DND-41 (cell line): ENCODE data around the gene EXOC3.

ENCODE experiments used
- ATAC-seq: fragments of 200-7000 bp; cut with Tn5 transposase; 3 replicates; pipeline ENCODE4 v1.9.1; 2021; ENCODE audit warnings: low read depth; ENCODE audit not compliant: insufficient read depth
- DNase-seq: peaks from one replicate; pipeline ENCODE4 v3.0.0-alpha.2; 2020
- H2AFZ ChIP-seq: 2 replicates; pipeline ENCODE4 v1.6.0; 2012; ENCODE audit warnings: low read depth, low read length
- H3K27ac ChIP-seq: 2 replicates; pipeline ENCODE4 v1.5.1; 2012; ENCODE audit warnings: low read length, inconsistent platforms
- H3K27me3 ChIP-seq: fragments of 200-600 bp; sonication (generic); 2 replicates; pipeline ENCODE4 v1.6.0; 2012; ENCODE audit warnings: low read length, mild to moderate bottlenecking, inconsistent platforms; ENCODE audit not compliant: insufficient read depth, poor library complexity
- H3K36me3 ChIP-seq: 2 replicates; pipeline ENCODE4 v1.5.1; 2012; ENCODE audit warnings: low read length, inconsistent platforms; ENCODE audit not compliant: insufficient read depth
- H3K4me1 ChIP-seq: 2 replicates; pipeline ENCODE4 v1.5.1; 2012; ENCODE audit warnings: mild to moderate bottlenecking, low read length; ENCODE audit not compliant: insufficient read depth
- H3K4me2 ChIP-seq: 2 replicates; pipeline ENCODE4 v1.6.0; 2012; ENCODE audit warnings: mild to moderate bottlenecking, moderate library complexity, low read length, inconsistent platforms; ENCODE audit not compliant: insufficient read depth
- H3K4me3 ChIP-seq, 2 experiments: fragments of 200-600 bp in 1 of 2; shearing (Covaris generic) in 1 of 2; 2 replicates each; pipeline ENCODE4 v1.5.1; 2012 to 2016; ENCODE audit warnings: inconsistent platforms in 2 of 2, low read length in 2 of 2, mild to moderate bottlenecking in 2 of 2, low read depth in 1 of 2, moderate library complexity in 1 of 2
- H3K79me2 ChIP-seq: 2 replicates; pipeline ENCODE4 v1.6.0; 2012; ENCODE audit warnings: low read length, inconsistent platforms; ENCODE audit not compliant: insufficient read depth
- H3K9ac ChIP-seq: 2 replicates; pipeline ENCODE4 v1.6.0; 2012; ENCODE audit warnings: low read depth, mild to moderate bottlenecking, inconsistent platforms, low read length, moderate library complexity
- H3K9me3 ChIP-seq: 2 replicates; pipeline ENCODE4 v1.5.1; 2012; ENCODE audit warnings: low read length, moderate library complexity, mild to moderate bottlenecking, inconsistent platforms; ENCODE audit not compliant: insufficient read depth, severe bottlenecking
- H4K20me1 ChIP-seq: 2 replicates; pipeline ENCODE4 v1.6.0; 2012; ENCODE audit warnings: low read length; ENCODE audit not compliant: insufficient read depth
- EZH2 ChIP-seq: IDR thresholded peaks from 3 replicates; pipeline ENCODE4 v1.6.1; 2012; ENCODE audit warnings: borderline replicate concordance, low read depth, mild to moderate bottlenecking, moderate library complexity, low read length, inconsistent platforms; ENCODE audit not compliant: severe bottlenecking
- TF ChIP-seq, protein P1 (sequence below): IDR thresholded peaks from 2 replicates; pipeline ENCODE4 v1.5.1; 2012; ENCODE audit warnings: borderline replicate concordance, low read length, moderate library complexity, mild to moderate bottlenecking; ENCODE audit not compliant: poor library complexity, severe bottlenecking; ENCODE audit errors: extremely low read depth

Gene EXOC3

DNA sequence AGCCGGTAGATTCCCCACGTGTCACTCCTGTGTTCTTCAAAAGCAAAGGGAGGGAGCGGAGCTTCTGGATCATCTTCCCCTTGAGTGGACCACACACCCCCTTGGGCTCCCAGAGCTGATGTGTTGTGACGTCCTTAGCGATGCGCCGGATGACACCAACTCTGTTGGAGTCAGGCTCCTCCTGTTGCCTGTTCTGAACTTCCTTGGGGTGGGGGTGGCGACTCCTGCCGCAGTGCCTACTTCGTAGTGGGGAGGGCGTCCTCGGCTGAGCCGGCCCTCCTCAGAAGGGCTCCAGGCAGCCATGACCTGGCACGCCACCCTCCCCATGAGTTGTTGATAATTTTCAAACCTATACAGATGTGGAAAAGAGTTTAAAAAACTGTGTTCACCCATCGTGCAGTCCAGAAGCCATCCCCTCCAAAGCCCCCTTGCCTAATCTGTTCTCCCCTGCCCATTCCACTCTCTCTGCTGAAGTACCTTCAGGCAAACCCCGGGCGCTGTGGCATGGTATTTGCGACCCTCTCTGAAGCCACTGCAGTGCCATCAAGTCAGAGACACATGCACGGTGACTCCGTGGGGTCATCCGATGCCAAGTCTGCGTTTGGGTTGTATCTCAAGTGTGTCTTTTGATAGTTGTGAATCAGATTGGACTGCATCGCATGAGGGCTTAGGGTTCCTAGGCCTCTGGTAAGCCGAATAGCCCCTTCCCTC lies 16.7 kb downstream of the EXOC3 start:
- Histone ChIP-seq H3K4me1 (no peaks in the 10 kb centered on the region), H3K4me3 (no peak overlapping the region), H3K36me3 (peaks cover 91% of the 10 kb centered on the region), H4K20me1 (peaks cover 20% of the 10 kb centered on the region; the same call in 1 of the 2 replicates), H3K9me3 (no peaks in the 10 kb centered on the region), H3K79me2 (peaks cover 31% of the 10 kb centered on the region), H2AFZ (no peak overlapping the region), H3K4me2 (no peak overlapping the region), H3K27ac (no peak overlapping the region), H3K27me3 (no peaks in the 10 kb centered on the region), H3K9ac (no peak overlapping the region)
- ATAC-seq, result no peak
- TF ChIP-seq EZH2, result no peak
- TF ChIP-seq, protein P1, sequence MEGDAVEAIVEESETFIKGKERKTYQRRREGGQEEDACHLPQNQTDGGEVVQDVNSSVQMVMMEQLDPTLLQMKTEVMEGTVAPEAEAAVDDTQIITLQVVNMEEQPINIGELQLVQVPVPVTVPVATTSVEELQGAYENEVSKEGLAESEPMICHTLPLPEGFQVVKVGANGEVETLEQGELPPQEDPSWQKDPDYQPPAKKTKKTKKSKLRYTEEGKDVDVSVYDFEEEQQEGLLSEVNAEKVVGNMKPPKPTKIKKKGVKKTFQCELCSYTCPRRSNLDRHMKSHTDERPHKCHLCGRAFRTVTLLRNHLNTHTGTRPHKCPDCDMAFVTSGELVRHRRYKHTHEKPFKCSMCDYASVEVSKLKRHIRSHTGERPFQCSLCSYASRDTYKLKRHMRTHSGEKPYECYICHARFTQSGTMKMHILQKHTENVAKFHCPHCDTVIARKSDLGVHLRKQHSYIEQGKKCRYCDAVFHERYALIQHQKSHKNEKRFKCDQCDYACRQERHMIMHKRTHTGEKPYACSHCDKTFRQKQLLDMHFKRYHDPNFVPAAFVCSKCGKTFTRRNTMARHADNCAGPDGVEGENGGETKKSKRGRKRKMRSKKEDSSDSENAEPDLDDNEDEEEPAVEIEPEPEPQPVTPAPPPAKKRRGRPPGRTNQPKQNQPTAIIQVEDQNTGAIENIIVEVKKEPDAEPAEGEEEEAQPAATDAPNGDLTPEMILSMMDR, result no peak
- no peak for DNase-seq

DNA sequence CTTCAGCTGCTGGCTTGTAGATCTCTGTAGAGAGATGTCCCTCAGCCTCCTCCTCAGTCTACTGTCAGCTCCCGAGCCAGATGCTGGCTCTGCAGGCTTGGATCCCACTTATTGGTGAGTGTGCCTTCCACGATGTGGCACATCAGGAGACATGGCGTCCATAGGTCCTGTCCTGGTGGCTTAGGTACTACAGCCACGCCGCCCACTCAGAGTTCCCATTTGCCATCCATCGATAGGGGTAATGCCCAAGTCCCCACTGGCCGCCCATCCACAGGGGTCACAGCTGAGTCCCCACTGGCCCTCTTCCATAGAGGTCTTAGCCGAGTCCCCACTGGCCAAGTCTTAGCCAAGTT lies 17.3 kb downstream of the EXOC3 start:
- H3K36me3 ChIP-seq, result peaks cover 91% of the 10 kb centered on the region
- no peak for ATAC-seq

GRCh38 chr5:462051-462481 lies 19.1 kb downstream of the EXOC3 start:
- Histone ChIP-seq H3K79me2 (peaks cover 11% of the 10 kb centered on the region; the same call in 1 of the 2 replicates), H3K4me3 (no peak overlapping the region)

More for the DNA sequence above, 17.3 kb downstream of the EXOC3 start:
- peaks cover 26% of the 10 kb centered on the region for H3K79me2 ChIP-seq
- no peaks in the 10 kb centered on the region for H3K27me3 ChIP-seq
- no peak overlapping the region for H3K4me2 ChIP-seq
- H3K9me3 ChIP-seq, result no peaks in the 10 kb centered on the region
- no peak overlapping the region for H3K9ac ChIP-seq
- H3K4me3 ChIP-seq, result no peak overlapping the region
- no peaks in the 10 kb centered on the region for H3K4me1 ChIP-seq
- no peak overlapping the region for H3K27ac ChIP-seq
- H4K20me1 ChIP-seq, result peaks cover 20% of the 10 kb centered on the region
- no peak overlapping the region for H2AFZ ChIP-seq
- no peak for DNase-seq
- TF ChIP-seq, protein P1, result no peak
- no peak for TF ChIP-seq EZH2

More at GRCh38 chr5:462051-462481, 19.1 kb downstream of the EXOC3 start:
- TF ChIP-seq, protein P1, result no peak
- no peak for TF ChIP-seq EZH2
- no peak for ATAC-seq
- H2AFZ ChIP-seq, result no peak overlapping the region
- H3K36me3 ChIP-seq, result peaks cover 85% of the 10 kb centered on the region
- no peak overlapping the region for H3K27ac ChIP-seq
- H3K9me3 ChIP-seq, result no peaks in the 10 kb centered on the region
- H3K4me2 ChIP-seq, result no peak overlapping the region
- H4K20me1 ChIP-seq, result peaks cover 12% of the 10 kb centered on the region
- DNase-seq, result no peak
- H3K4me1 ChIP-seq, result no peaks in the 10 kb centered on the region
- no peaks in the 10 kb centered on the region for H3K27me3 ChIP-seq
- H3K9ac ChIP-seq, result no peak overlapping the region
